Transverse colon (tissue), 4 donors: ENCODE measurements around the gene KRTAP1-3. TPM values are rescaled to one million over a fixed set of nuclear protein-coding genes. Genes with fewer than 3 reads are reported as not detected.
"Not testable (repeated sequence)": the region's sequence is repeated elsewhere in the genome, so short reads cannot be mapped to it uniquely, and the experiment has no call there.

ENCODE experiments used
- DNase-seq: peaks from one replicate; pipeline ENCODE4 v3.0.0-alpha.2; 2019
- H3K27ac ChIP-seq, 4 donors: fragments of 200-600 bp; sonication (generic); 2 replicates each; pipeline ENCODE4 v1.5.1; 2016 to 2018; ENCODE audit warnings: inconsistent platforms in 4 of 4
- H3K27me3 ChIP-seq: fragments of 200-600 bp; sonication (generic); 2 replicates; pipeline ENCODE4 v1.5.1; 2017; ENCODE audit warnings: inconsistent platforms
- H3K36me3 ChIP-seq, 4 donors: fragments of 200-600 bp; sonication (generic); 2 replicates each; pipeline ENCODE4 v1.5.1; 2017 to 2019; ENCODE audit warnings: inconsistent platforms in 4 of 4
- H3K4me1 ChIP-seq, 4 donors: fragments of 200-600 bp; sonication (generic); 2 replicates each; pipeline ENCODE4 v1.5.1; 2017 to 2020; ENCODE audit warnings: inconsistent platforms in 4 of 4
- H3K4me3 ChIP-seq, 4 donors: fragments of 200-600 bp; sonication (generic); 1 replicate in 1 of 4; 2 replicates in 3 of 4; pipeline versions ENCODE4 v1.5.1 to v1.6.1; 2017 to 2019; ENCODE audit warnings: inconsistent platforms in 4 of 4
- H3K9me3 ChIP-seq, 2 donors: fragments of 200-600 bp; sonication (generic); 2 replicates each; pipeline ENCODE4 v1.5.1; 2017 to 2019; ENCODE audit warnings: inconsistent platforms in 2 of 2
- CTCF ChIP-seq, 5 experiments: fragments of 200-600 bp in 3 of 5; fragments of 450-650 bp in 2 of 5; sonication (generic) in 3 of 5; IDR thresholded peaks; 1 replicate in 2 of 5; 2 replicates in 3 of 5; pipeline ENCODE4 v1.5.1; 2016 to 2017; ENCODE audit warnings: antibody characterized with exemption in 5 of 5, inconsistent platforms in 3 of 5, mild to moderate bottlenecking in 2 of 5, moderate library complexity in 1 of 5
- EP300 ChIP-seq: sonication (generic); formaldehyde crosslinking; IDR thresholded peaks from one replicate; pipeline ENCODE4 v1.6.1; 2017; ENCODE audit warnings: antibody characterized with exemption, low read depth
- POLR2A ChIP-seq: fragments of 450-650 bp; IDR thresholded peaks from one replicate; pipeline ENCODE4 v1.6.1; 2016; ENCODE audit warnings: antibody characterized with exemption, mild to moderate bottlenecking, moderate library complexity
- POLR2AphosphoS5 ChIP-seq, 3 donors: sonication (generic); formaldehyde crosslinking; IDR thresholded peaks; one replicate each; pipeline ENCODE4 v1.6.1; 2016; ENCODE audit warnings: antibody characterized with exemption in 3 of 3
- WGBS, 2 donors: methylation state at CpG; one replicate each; pipeline ENCODE4 v1.1.5; 2018; ENCODE audit warnings: low coverage in 1 of 2; 5-methylcytosine and 5-hydroxymethylcytosine counted together
- in situ Hi-C, 4 donors: fragments of 200-750 bp; cut with MboI; loops; one replicate each; pipeline versions ENCODE4 v1.15.0 to v1.15.1; 2017; ENCODE audit warnings: low sequenced_read_pairs in 3 of 4, low pct_ligation_motif_present in 1 of 4, low pct_unique_long_range_greater_than_20kb in 1 of 4
- intact Hi-C: fragments of 100-400 bp; cut with DNase I; formaldehyde crosslinking; loops from one replicate; pipeline ENCODE4 v1.15.1; 2023; ENCODE audit warnings: low total_unique reads
- total RNA-seq, 4 donors: library from RNA; depleted of rRNA; stranded (reverse); fragments of >200 nt; gene quantifications; one replicate each; pipeline ENCODE4 v1.1.0, GENCODE V29; 2016

KRTAP1-3 gene
- total RNA-seq, 4 donors from 2014 or later: not detected

GRCh38 chr17:41001795-41002194 lies 32.9 kb downstream of the KRTAP1-3 start:
- Histone ChIP-seq H3K4me3 (no peak overlapping the region), H3K27ac (no peak overlapping the region), H3K9me3 (no peaks in the 10 kb centered on the region), H3K36me3 (no peaks in the 10 kb centered on the region), H3K4me1 (no peaks in the 10 kb centered on the region), H3K27me3 (no peaks in the 10 kb centered on the region)
- no peak for DNase-seq
- WGBS, 2 donors: 85 to 87% methylated on average over 3 to 4 of the region's 4 CpGs
- in situ Hi-C loops: no loop called here
- intact Hi-C loops: no loop called here
- TF ChIP-seq POLR2A (no peak), POLR2AphosphoS5 (IDR thresholded peaks at IDR 0.05) (no peak), CTCF (IDR thresholded peaks at IDR 0.05) (no peak), EP300 (no peak)

- intact Hi-C loops, H3K4me1 ChIP-seq, H3K9me3 ChIP-seq, H3K27ac ChIP-seq, DNase-seq, H3K36me3 ChIP-seq, in situ Hi-C loops, H3K4me3 ChIP-seq, H3K27me3 ChIP-seq: not testable (repeated sequence)
- WGBS, 2 donors: 73% methylated on average over 6 of the region's 6 CpGs; no CpG with 5 or more reads in 1 of the 2 donors
Observed at GRCh38 chr17:40999563-40999962, 35.1 kb downstream of the KRTAP1-3 start, which contains the start of gene KRTAP3-2. Gene KRTAP3-2 (minus strand): TSS chr17:40999906. CDS start chr17:40999853, 53 bp downstream.

GRCh38 chr17:40997361-40997760 lies 37.3 kb downstream of the KRTAP1-3 start:
- peaks cover 0 to 1% (median 0%) of the 10 kb centered on the region in 4 donors for H3K4me1 ChIP-seq
- DNase-seq: no peak
- intact Hi-C loops: no loop called here
- WGBS, 2 donors: 77% methylated on average over 2 of the region's 2 CpGs
- TF ChIP-seq POLR2A: no peak
- TF ChIP-seq CTCF (IDR thresholded peaks at IDR 0.05): no peak
- no peak for TF ChIP-seq EP300
- no peak for TF ChIP-seq POLR2AphosphoS5 (IDR thresholded peaks at IDR 0.05)
- in situ Hi-C loops: no loop called here
- H3K27me3 ChIP-seq: no peaks in the 10 kb centered on the region
- no peaks in the 10 kb centered on the region for H3K9me3 ChIP-seq
- no peaks in the 10 kb centered on the region for H3K36me3 ChIP-seq
- no peak overlapping the region for H3K4me3 ChIP-seq
- H3K27ac ChIP-seq: no peak overlapping the region

GRCh38 chr17:40996829-40997228 lies 37.8 kb downstream of the KRTAP1-3 start:
- H3K4me3 ChIP-seq: no peak overlapping the region
- DNase-seq: no peak
- in situ Hi-C loops (no loop called here), intact Hi-C loops (no loop called here)
- no peaks in the 10 kb centered on the region for H3K9me3 ChIP-seq
- H3K27me3 ChIP-seq: peaks cover under 1% of the 10 kb centered on the region
- TF ChIP-seq EP300: no peak
- TF ChIP-seq CTCF (IDR thresholded peaks at IDR 0.05): no peak
- TF ChIP-seq POLR2AphosphoS5 (IDR thresholded peaks at IDR 0.05): no peak
- H3K27ac ChIP-seq: no peak overlapping the region
- peaks cover 0 to 4% (median 0%) of the 10 kb centered on the region in 4 donors for H3K4me1 ChIP-seq
- 52 to 68% methylated on average over 4 of the region's 4 CpGs for WGBS, 2 donors
- H3K36me3 ChIP-seq: no peaks in the 10 kb centered on the region

GRCh38 chr17:40995116-40995515 lies 39.6 kb downstream of the KRTAP1-3 start:
- TF ChIP-seq POLR2AphosphoS5 (IDR thresholded peaks at IDR 0.05): no peak
- TF ChIP-seq POLR2A: no peak
- no peak for TF ChIP-seq CTCF (IDR thresholded peaks at IDR 0.05)
- TF ChIP-seq EP300: no peak
- no peak for DNase-seq
- Histone ChIP-seq H3K4me3 (no peak overlapping the region), H3K27ac (no peak overlapping the region), H3K27me3 (peaks cover 3% of the 10 kb centered on the region), H3K4me1 (peaks cover 0 to 4% (median 0%) of the 10 kb centered on the region in 4 donors), H3K36me3 (no peaks in the 10 kb centered on the region), H3K9me3 (no peaks in the 10 kb centered on the region)
- WGBS, 2 donors: 45% methylated on average over 1 of the region's 1 CpG; no CpG with 5 or more reads in 1 of the 2 donors
- intact Hi-C loops: no loop called here
- in situ Hi-C loops: no loop called here
